ENCODE data around the gene AHNAK.
"Not testable (repeated sequence)": the region's sequence is repeated elsewhere in the genome, so short reads cannot be mapped to it uniquely, and the experiment has no call there.

AHNAK gene

GRCh38 chr11:62553080-62553838 is 6.7 kb upstream of the AHNAK start:
- ATAC-seq, result peak; percentile 85
- TF ChIP-seq ZNF70 (CRISPR knock-in tag; IDR thresholded peaks at IDR 0.05) (no peak), PATZ1 (CRISPR knock-in tag; IDR thresholded peaks at IDR 0.05; ENCODE audit: borderline replicate concordance) (no peak), ZFP3 (CRISPR knock-in tag; IDR thresholded peaks at IDR 0.05) (no peak), ZFP30 (CRISPR knock-in tag; IDR thresholded peaks at IDR 0.05) (no peak), SNAI2 (CRISPR knock-in tag; IDR thresholded peaks at IDR 0.05) (no peak), ZC3H10 (CRISPR knock-in tag; IDR thresholded peaks at IDR 0.05) (no peak), ZNF565 (CRISPR knock-in tag; conservative IDR thresholded peaks at IDR 0.05; ENCODE audit: low read depth) (no peak), TSHZ2 (CRISPR knock-in tag; IDR thresholded peaks at IDR 0.05) (no peak), POU6F1 (CRISPR knock-in tag; IDR thresholded peaks at IDR 0.05; ENCODE audit: borderline replicate concordance, low read depth) (no peak), ISL1 (CRISPR knock-in tag; IDR thresholded peaks at IDR 0.05) (no peak), TOX (CRISPR knock-in tag; IDR thresholded peaks at IDR 0.05; ENCODE audit: borderline replicate concordance) (no peak; the same call in 1 of the 2 replicates)

GRCh38 chr11:62552485-62553079 is 6.0 kb upstream of the AHNAK start:
- ATAC-seq, result no peak
- TF ChIP-seq TOX (CRISPR knock-in tag; IDR thresholded peaks at IDR 0.05; ENCODE audit: borderline replicate concordance) (no peak), SNAI2 (CRISPR knock-in tag; IDR thresholded peaks at IDR 0.05) (0 out of 2 replicates have a peak, but pooled peaks have one; percentile 38)

- not testable (repeated sequence) for ATAC-seq
These were observed 3.9 kb upstream of the AHNAK start for GRCh38 chr11:62550478-62550877.

GRCh38 chr11:62548545-62549335 is 2.1 kb upstream of the AHNAK start:
- TF ChIP-seq PATZ1 (CRISPR knock-in tag; IDR thresholded peaks at IDR 0.05; ENCODE audit: borderline replicate concordance), result peak; percentile 43; the same call in 1 of the 2 replicates
- TF ChIP-seq GLIS3 (CRISPR knock-in tag; IDR thresholded peaks at IDR 0.05), result no peak
- no peak for TF ChIP-seq ZNF565 (CRISPR knock-in tag; conservative IDR thresholded peaks at IDR 0.05; ENCODE audit: low read depth)
- no peak for ATAC-seq

- no peak for ATAC-seq
- TF ChIP-seq TSHZ2 (CRISPR knock-in tag; IDR thresholded peaks at IDR 0.05) (no peak), BACH2 (CRISPR knock-in tag; IDR thresholded peaks at IDR 0.05; ENCODE audit: borderline replicate concordance) (no peak), POU6F1 (CRISPR knock-in tag; IDR thresholded peaks at IDR 0.05; ENCODE audit: borderline replicate concordance, low read depth) (no peak), SNAI2 (CRISPR knock-in tag; IDR thresholded peaks at IDR 0.05) (no peak), ARNTL (CRISPR knock-in tag; IDR thresholded peaks at IDR 0.05; ENCODE audit: borderline replicate concordance, low read depth) (no peak), TCF4 (CRISPR knock-in tag; IDR thresholded peaks at IDR 0.05; ENCODE audit: borderline replicate concordance) (no peak), ZNF70 (CRISPR knock-in tag; IDR thresholded peaks at IDR 0.05) (no peak)
These were observed 1.2 kb upstream of the AHNAK start for GRCh38 chr11:62547691-62548281.

Measured in SK-N-SH treated with all-trans-retinoic acid at 6 μM for 48 hours (cell line).